ENCODE measurements around the gene ZNF768.

ZNF768 gene

DNA sequence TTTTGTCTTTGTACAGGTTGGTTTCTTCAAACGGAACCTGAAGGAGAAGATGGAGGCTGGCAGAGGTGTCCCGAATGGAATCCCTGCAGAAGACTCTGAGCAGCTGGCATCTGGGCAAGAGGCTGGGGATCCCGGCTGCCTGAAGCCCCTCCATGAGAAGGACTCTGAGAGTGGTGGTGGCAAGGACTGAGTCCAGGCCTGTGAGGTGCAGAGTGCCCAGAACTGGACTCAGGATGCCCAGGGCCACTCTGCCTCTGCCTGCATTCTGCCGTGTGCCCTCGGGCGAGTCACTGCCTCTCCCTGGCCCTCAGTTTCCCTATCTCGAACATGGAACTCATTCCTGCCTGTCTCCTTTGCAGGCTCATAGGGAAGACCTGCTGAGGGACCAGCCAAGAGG is 4.9 kb downstream of the ZNF768 start:
- intact Hi-C loops (cut with micrococcal nuclease): no loop called here
- Mint-ChIP-seq H3K9me3 (no peaks in the 10 kb centered on the region), H3K36me3 (ENCODE audit: low read depth) (peaks cover 83% of the 10 kb centered on the region)

DNA sequence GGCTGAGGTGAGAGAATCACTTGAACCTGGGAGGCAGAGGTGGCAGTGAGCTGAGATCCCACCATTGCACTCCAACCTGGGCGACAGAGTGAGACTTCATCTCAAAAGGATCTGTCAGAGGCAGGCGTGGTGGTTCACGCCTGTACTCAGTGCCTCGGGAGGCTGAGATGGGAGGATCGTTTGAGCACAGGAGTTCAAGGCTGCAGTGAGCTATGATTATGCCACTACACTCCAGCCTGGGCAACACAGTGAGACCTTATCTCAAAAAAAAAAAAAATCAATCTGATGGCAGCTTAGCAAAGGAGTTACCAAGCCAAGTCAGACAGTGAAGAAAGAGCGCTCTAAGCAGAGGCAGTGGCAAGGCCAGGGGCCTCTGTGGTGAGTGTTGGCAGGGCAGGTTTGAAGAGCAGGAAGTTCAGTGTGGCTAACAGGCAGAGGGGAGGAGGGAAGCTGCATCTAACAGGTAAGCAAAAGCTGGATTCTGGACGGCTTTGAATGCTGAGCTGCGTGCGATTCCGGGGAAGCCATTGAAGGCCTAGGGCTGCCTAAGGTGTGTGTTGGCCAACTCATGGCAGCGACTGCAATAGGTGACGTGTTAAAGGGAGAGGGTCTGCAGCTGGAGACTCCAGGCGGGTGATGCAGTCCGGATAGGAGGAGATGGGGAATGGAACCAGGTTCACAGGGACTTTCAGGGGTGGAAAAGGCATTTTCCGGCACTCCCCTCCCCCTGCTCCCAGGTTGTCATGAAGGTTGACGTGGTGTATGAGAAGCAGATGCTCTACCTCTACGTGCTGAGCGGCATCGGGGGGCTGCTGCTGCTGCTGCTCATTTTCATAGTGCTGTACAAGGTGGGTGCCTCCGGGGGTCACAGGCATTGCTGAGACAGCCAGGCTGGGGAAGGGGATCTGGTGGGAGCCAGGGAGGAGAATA is 7.0 kb downstream of the ZNF768 start:
- Mint-ChIP-seq H3K4me3 (no peak overlapping the region), H3K9me3 (no peaks in the 10 kb centered on the region), H3K4me1 (ENCODE audit: low read depth) (peaks cover 8% of the 10 kb centered on the region), H3K27ac (no peak overlapping the region), H3K27me3 (no peaks in the 10 kb centered on the region), H3K36me3 (ENCODE audit: low read depth) (peaks cover 88% of the 10 kb centered on the region)
- intact Hi-C loops (cut with micrococcal nuclease): no loop called here

More for the DNA sequence above, 4.9 kb downstream of the ZNF768 start:
- peaks cover 24% of the 10 kb centered on the region for H3K4me1 Mint-ChIP-seq (ENCODE audit: low read depth)
- H3K27ac Mint-ChIP-seq: no peak overlapping the region
- H3K27me3 Mint-ChIP-seq: no peaks in the 10 kb centered on the region
- no peak overlapping the region for H3K4me3 Mint-ChIP-seq

DNA sequence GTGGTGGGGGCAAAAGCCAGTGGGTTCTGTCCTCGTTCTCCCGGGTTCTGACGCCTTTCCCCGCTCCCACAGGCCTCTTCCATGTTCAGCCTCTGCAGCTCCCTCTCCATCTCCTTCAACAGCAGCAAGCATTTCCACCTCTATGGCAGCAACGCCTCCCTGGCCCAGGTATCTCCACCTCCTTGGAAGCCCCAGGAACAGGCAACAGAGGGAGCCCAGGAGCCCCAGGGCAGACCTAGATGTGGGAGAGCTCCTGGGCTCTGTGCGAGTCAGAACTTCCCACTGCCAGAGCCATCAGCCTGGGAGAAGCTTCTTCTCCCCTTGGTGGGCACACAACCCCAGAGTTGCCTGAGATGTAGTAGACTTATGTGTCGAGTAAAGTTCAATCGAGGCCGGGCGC is 7.8 kb downstream of the ZNF768 start:
- intact Hi-C loops (cut with micrococcal nuclease): no loop called here
- H3K9me3 Mint-ChIP-seq: no peaks in the 10 kb centered on the region
- H3K4me3 Mint-ChIP-seq: no peak overlapping the region
- H3K4me1 Mint-ChIP-seq (ENCODE audit: low read depth): no peaks in the 10 kb centered on the region
- H3K27me3 Mint-ChIP-seq: no peaks in the 10 kb centered on the region
- no peak overlapping the region for H3K27ac Mint-ChIP-seq
- peaks cover 85% of the 10 kb centered on the region for H3K36me3 Mint-ChIP-seq (ENCODE audit: low read depth)

DNA sequence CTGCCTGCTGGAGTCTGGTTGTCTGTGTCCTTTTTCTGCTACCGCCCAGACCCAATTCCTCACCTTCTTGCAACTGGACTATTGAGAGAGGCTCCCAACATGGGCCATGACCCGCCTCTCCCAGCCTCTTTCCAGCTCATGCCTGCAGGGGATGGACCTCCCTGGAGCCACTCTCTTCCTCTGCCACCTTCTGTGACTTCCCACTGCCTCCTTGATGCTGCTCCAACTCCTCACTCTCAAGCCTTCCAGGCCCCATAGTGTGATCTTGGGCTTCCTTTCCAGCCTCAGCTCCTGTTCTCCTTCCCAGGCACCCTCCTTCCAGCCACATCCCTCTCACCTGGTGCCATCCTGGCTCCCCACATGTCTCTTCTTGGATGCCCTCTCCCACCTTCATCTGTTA is 11.1 kb downstream of the ZNF768 start:
- Mint-ChIP-seq H3K4me3 (no peak overlapping the region), H3K36me3 (ENCODE audit: low read depth) (peaks cover 96% of the 10 kb centered on the region)

DNA sequence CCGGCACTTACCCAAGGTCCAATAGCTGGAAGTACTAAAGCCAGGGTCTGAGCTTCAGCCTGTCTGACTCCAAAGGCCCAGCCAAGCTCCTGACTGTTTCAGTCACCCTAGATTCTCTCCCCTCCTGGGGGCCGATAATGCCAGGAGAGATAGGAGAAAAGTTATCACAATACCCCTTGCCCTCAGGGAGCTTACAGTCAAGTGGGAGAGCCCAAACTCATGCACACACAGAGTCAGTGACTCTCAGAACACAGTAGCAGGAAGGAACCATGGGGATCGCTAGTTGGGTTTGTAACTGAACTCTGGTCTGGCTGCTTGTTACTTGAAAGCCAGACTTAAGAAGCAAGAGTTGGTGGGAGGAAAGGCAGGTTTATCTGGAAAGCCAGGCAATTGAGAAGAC is 14.9 kb downstream of the ZNF768 start:
- intact Hi-C loops (cut with micrococcal nuclease): no loop called here
- Mint-ChIP-seq H3K36me3 (ENCODE audit: low read depth) (peaks cover 94% of the 10 kb centered on the region), H3K4me1 (ENCODE audit: low read depth) (no peaks in the 10 kb centered on the region), H3K9me3 (no peaks in the 10 kb centered on the region), H3K27me3 (no peaks in the 10 kb centered on the region), H3K27ac (no peak overlapping the region), H3K4me3 (no peak overlapping the region)

More for the DNA sequence above, 11.1 kb downstream of the ZNF768 start:
- Mint-ChIP-seq H3K4me1 (ENCODE audit: low read depth) (no peaks in the 10 kb centered on the region), H3K27me3 (no peaks in the 10 kb centered on the region), H3K27ac (no peak overlapping the region), H3K9me3 (no peaks in the 10 kb centered on the region)
- intact Hi-C loops (cut with micrococcal nuclease): no loop called here

DNA sequence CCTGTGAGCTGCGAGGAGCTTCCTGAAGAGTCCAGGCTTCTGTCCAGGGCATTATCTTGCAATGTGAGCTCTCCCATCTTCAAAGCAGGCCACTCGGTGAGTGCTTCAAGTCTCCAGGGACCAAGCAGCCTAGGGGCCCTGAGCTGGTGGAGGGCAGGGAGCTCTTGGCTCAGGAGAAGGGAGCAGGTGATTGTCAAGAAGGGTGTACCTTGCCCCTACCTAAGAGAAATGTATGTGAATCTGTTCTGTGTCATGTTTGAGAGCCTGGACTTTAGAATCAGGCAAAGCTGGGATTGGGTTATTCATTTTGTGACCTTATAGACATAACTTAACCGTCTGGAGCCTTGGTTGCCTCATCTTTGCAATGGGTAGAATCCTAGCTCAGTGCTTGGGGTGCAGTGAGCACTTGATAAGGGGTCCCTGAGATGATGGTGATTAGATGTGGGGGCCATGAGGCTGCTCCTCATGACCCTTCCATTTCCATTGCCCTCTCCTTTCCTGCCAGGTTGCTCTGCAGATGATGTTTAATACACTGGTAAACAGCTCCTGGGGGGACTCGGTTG is 15.9 kb downstream of the ZNF768 start:
- Mint-ChIP-seq H3K4me3 (no peak overlapping the region), H3K27ac (no peak overlapping the region), H3K27me3 (no peaks in the 10 kb centered on the region), H3K36me3 (ENCODE audit: low read depth) (peaks cover 93% of the 10 kb centered on the region), H3K4me1 (ENCODE audit: low read depth) (no peaks in the 10 kb centered on the region), H3K9me3 (no peaks in the 10 kb centered on the region)
- intact Hi-C loops (cut with micrococcal nuclease): no loop called here

DNA sequence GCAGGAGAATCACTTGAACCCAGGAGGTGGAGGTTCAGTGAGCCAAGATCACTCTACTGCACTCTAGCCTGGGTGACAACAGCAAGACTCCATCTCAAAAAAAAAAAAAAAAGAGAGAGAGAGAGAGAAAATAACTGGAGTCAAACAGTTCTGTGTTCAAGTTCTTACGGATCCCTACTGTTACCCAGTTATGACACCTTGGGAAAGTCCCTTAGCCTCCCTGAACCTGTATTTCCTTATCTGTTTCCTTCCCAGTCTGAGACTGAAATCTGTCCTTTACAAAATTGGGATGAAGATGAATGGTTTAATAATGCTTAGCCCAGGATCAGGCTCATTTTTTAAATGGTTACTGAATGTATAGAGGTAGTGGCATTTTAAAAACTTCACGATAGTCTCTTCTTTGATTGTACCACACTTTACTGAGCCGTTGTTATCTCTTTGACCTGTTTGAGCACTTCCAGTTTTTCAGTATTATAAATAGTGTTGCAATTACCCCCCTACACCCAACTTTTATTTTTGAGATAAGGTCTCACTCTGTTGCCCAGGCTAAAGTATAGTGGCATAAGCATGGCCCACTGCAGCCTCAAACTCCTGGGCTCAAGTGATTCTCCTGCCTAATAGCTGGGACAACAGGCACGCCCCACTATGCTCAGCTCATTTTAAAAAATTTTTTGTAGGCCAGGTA is 17.1 kb downstream of the ZNF768 start:
- Mint-ChIP-seq H3K36me3 (ENCODE audit: low read depth) (peaks cover 94% of the 10 kb centered on the region), H3K4me1 (ENCODE audit: low read depth) (no peaks in the 10 kb centered on the region), H3K9me3 (no peaks in the 10 kb centered on the region), H3K4me3 (no peak overlapping the region), H3K27me3 (no peaks in the 10 kb centered on the region), H3K27ac (peak overlapping the region; percentile 12)
- intact Hi-C loops (cut with micrococcal nuclease): no loop called here

DNA sequence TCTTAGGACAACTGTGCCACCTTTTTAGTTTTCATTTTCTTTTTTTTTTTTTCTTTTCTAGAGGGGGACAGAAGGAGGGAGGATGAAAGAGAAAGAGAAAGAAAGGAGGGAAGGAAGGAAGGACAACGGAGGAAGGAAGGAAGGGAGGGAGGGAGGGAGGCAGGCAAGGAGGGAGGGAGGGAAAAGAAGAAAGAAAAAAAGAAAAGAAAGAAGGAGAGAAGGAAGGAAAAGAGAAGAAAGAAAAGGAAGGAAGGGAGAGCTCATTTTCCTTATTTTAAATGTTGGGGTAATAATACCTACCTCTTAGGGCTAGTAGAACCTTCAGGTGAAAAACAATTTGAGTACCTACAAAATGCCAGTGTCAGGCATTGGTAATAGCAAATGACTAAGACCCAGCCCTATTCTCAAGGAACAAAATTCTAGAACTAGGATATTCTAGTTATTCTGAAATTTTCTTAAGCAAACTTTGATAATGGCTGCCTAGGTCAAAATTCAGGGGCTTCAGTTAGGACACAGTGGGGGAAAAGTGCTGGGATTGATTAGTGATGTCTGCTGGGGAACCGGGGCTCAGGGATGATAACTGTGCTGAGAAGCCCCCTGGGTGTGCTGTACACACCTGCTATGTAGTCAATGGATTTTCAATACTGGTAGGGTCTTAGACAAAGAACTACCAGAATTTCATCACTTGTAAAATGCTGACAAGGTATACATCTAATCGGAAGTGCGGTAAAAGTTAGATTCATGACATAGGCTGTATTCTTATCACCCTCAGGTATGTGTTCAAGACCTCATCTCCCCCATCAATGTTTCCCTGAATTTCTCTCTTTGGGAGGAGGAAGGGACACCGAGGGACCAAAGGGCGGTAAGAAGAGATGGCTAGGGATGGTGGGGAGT is 22.7 kb downstream of the ZNF768 start:
- peaks cover 85% of the 10 kb centered on the region for H3K36me3 Mint-ChIP-seq (ENCODE audit: low read depth)
- peak overlapping the region; percentile 33 for H3K27ac Mint-ChIP-seq
- no peaks in the 10 kb centered on the region for H3K4me1 Mint-ChIP-seq (ENCODE audit: low read depth)
- intact Hi-C loops (cut with micrococcal nuclease): no loop called here
- H3K27me3 Mint-ChIP-seq: no peaks in the 10 kb centered on the region
- H3K9me3 Mint-ChIP-seq: no peaks in the 10 kb centered on the region
- H3K4me3 Mint-ChIP-seq: no peak overlapping the region

DNA sequence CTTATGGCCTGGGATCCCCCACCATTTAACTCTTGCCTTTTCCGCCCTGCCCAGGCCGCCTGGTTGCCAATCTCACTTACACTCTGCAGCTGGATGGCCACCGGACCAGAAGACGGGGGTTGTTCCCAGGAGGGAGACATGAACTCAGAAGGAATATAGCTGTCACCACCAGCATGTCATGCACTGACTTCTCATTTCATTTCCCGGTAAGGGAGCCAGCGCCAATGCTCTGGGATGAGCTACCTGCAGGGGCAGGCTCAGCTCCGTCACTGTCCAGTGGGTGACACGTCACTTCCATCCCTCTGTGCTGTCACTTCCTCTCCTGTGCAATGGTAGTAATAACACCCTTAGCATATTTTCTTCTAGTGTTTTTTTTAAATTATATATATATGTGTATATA is 27.1 kb downstream of the ZNF768 start:
- H3K27ac Mint-ChIP-seq: peak overlapping the region; percentile 13
- peaks cover 5% of the 10 kb centered on the region for H3K4me1 Mint-ChIP-seq (ENCODE audit: low read depth)
- intact Hi-C loops (cut with micrococcal nuclease): no loop called here
- H3K9me3 Mint-ChIP-seq: no peaks in the 10 kb centered on the region
- no peak overlapping the region for H3K4me3 Mint-ChIP-seq
- no peaks in the 10 kb centered on the region for H3K27me3 Mint-ChIP-seq
- peaks cover 85% of the 10 kb centered on the region for H3K36me3 Mint-ChIP-seq (ENCODE audit: low read depth)

DNA sequence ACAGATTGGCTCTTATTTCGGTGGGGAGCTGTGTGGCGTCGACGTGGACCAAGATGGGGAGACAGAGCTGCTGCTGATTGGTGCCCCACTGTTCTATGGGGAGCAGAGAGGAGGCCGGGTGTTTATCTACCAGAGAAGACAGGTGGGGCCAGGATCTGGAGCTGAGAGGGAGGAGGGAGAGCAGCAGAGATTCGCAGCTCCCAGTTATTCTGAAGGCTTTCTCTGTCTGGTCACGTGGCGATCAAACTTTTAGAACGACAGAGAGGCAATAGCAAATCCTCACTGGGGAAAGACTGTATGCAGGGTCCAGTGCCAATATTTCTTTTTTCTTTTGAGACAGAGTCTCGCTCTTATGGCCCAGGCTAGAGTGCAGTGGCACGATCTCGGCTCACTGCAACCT is 31.7 kb downstream of the ZNF768 start:
- Mint-ChIP-seq H3K27ac (no peak overlapping the region), H3K9me3 (no peaks in the 10 kb centered on the region), H3K4me1 (ENCODE audit: low read depth) (peaks cover 20% of the 10 kb centered on the region), H3K36me3 (ENCODE audit: low read depth) (peaks cover 96% of the 10 kb centered on the region), H3K27me3 (no peaks in the 10 kb centered on the region), H3K4me3 (no peak overlapping the region)
- intact Hi-C loops (cut with micrococcal nuclease): no loop called here

DNA sequence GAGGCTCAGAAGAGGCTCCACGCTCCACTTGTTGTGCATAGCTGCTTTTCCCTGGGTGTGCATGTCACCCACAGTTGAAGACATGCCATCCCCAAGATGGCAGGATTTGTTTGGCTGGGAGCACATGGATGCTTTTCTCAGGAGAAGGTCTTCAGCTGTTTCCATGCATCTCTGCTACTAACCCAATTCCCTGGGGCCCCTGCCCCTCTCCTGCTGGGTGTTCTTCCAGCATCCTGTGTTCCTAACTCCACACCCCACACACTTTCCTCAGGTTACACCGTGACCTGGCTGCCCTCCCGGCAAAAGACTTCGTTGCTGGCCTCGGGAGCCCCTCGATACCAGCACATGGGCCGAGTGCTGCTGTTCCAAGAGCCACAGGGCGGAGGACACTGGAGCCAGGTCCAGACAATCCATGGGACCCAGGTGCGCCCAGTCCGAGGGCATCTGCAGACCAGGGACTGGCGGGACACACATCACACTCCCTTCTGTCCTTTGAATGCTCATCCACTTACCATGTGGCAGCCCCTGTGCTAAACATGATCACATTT is 32.4 kb downstream of the ZNF768 start:
- H3K27ac Mint-ChIP-seq: no peak overlapping the region
- no peak overlapping the region for H3K4me3 Mint-ChIP-seq
- H3K36me3 Mint-ChIP-seq (ENCODE audit: low read depth): peaks cover 96% of the 10 kb centered on the region
- no peaks in the 10 kb centered on the region for H3K27me3 Mint-ChIP-seq
- peaks cover 27% of the 10 kb centered on the region for H3K4me1 Mint-ChIP-seq (ENCODE audit: low read depth)
- intact Hi-C loops (cut with micrococcal nuclease): no loop called here
- H3K9me3 Mint-ChIP-seq: no peaks in the 10 kb centered on the region

DNA sequence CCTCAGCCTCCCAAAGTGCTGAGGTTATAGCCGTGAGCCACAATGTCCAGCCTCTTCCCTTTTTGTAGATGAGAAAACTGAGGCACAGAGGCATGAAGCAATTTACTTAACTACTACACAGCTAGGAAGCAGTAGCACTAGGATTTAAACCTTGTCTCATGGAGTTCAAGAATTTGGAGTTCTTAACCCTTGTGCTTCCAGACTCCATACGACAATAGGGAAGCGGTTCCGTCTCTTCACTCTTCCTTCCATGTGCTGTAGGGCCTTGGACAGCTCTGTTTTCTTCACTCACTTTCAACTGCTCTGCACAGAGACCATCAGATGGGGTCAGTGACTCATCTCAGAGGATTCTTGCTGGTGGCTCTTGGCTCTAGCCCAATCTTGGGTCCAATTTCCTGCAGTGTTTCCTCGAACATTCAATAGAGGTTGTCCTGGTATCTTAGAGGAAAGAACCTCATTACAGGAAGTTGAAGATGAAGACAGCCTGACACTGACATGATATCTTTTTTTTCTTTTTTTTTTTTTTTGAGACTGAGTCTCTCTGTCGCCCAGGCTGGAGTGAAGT is 34.5 kb downstream of the ZNF768 start:
- Mint-ChIP-seq H3K27ac (peak overlapping the region; percentile 58), H3K36me3 (ENCODE audit: low read depth) (peaks cover 94% of the 10 kb centered on the region), H3K4me1 (ENCODE audit: low read depth) (peaks cover 40% of the 10 kb centered on the region), H3K9me3 (no peaks in the 10 kb centered on the region), H3K4me3 (no peak overlapping the region), H3K27me3 (no peaks in the 10 kb centered on the region)
- intact Hi-C loops (cut with micrococcal nuclease): no loop called here

DNA sequence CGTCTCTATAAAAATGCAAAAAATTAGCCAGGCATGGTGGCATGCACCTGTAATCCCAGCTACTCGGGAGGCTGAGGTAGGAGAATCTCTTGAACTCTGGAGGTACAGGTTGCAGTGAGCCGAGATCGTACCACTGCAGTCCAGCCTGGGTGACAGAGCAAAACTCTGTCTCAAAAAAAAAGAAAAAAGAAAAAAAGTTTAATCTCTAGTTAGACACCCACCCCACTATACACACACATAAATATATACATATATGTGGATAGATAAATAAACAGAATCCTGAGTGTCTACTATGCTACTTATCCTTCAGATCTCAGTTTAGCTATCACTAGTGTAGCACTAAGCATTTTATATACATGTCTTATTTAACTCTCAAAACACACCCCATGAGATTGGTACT is 35.1 kb downstream of the ZNF768 start:
- intact Hi-C loops (cut with micrococcal nuclease): no loop called here
- Mint-ChIP-seq H3K4me1 (ENCODE audit: low read depth) (peaks cover 40% of the 10 kb centered on the region), H3K9me3 (no peaks in the 10 kb centered on the region), H3K27me3 (no peaks in the 10 kb centered on the region), H3K36me3 (ENCODE audit: low read depth) (peaks cover 96% of the 10 kb centered on the region), H3K27ac (peak overlapping the region; percentile 58), H3K4me3 (no peak overlapping the region)
